ENCODE measurements around the gene IQSEC1.

GRCh38 chr3:12922881-12923431, 150.3 kb downstream of the IQSEC1 start:
- TF ChIP-seq POLR2AphosphoS5 (IDR thresholded peaks at IDR 0.05; ENCODE audit: insufficient read depth, low read depth, low read length), result no peak
- TF ChIP-seq CTCF (IDR thresholded peaks at IDR 0.05; ENCODE audit: extremely low read depth in 1 of 2, insufficient read depth in 1 of 2, low read depth in 1 of 2, low read length in 2 of 2), result no peak
- no peak for TF ChIP-seq POLR2A (IDR thresholded peaks at IDR 0.05; ENCODE audit: low read depth, low read length)
- no peak for TF ChIP-seq JUN (IDR thresholded peaks at IDR 0.05; ENCODE audit: borderline replicate concordance, insufficient read depth, insufficient read length, low read depth)
- TF ChIP-seq EZH2 (IDR thresholded peaks at IDR 0.05; ENCODE audit: borderline replicate concordance, low read depth, low read length, severe bottlenecking), result no peak
- TF ChIP-seq MAX (IDR thresholded peaks at IDR 0.05; ENCODE audit: insufficient read depth, insufficient read length), result no peak
- no peak for TF ChIP-seq MYC (IDR thresholded peaks at IDR 0.05; ENCODE audit: low read depth, low read length)
- TF ChIP-seq FOS (IDR thresholded peaks at IDR 0.05; ENCODE audit: borderline replicate concordance, insufficient read depth, low read length), result no peak
- TF ChIP-seq GATA2 (IDR thresholded peaks at IDR 0.05; ENCODE audit: insufficient read depth, insufficient read length, low read depth, low read length), result no peak
